Loucy (cell line): ENCODE results near the gene ACSL5.

ENCODE experiments used
- H2AFZ ChIP-seq: fragments of 200-600 bp; sonication (generic); 2 replicates; pipeline ENCODE4 v1.6.0; 2016; ENCODE audit warnings: antibody characterized with exemption, mild to moderate bottlenecking, low read length, moderate library complexity
- H3F3A ChIP-seq: fragments of 200-600 bp; 2 replicates; pipeline ENCODE4 v1.6.0; 2016; ENCODE audit warnings: antibody characterized with exemption, low read depth, mild to moderate bottlenecking
- H3K27me3 ChIP-seq: fragments of 200-600 bp; sonication (generic); 2 replicates; pipeline ENCODE4 v1.6.1; 2014; ENCODE audit warnings: low read length, mild to moderate bottlenecking; ENCODE audit not compliant: insufficient read depth, poor library complexity, severe bottlenecking
- H3K36me3 ChIP-seq: fragments of 200-600 bp; sonication (generic); 2 replicates; pipeline ENCODE4 v1.6.1; 2016; ENCODE audit warnings: low read length; ENCODE audit not compliant: insufficient read depth
- H3K4me1 ChIP-seq: fragments of 200-600 bp; sonication (generic); 2 replicates; pipeline ENCODE4 v1.5.1; 2014; ENCODE audit warnings: low read length, mild to moderate bottlenecking; ENCODE audit not compliant: insufficient read depth, poor library complexity, severe bottlenecking
- H3K4me2 ChIP-seq: fragments of 200-600 bp; sonication (generic); 2 replicates; pipeline ENCODE4 v1.6.0; 2014; ENCODE audit warnings: antibody characterized with exemption, low read length, low read depth, mild to moderate bottlenecking; ENCODE audit not compliant: poor library complexity, severe bottlenecking
- H3K4me3 ChIP-seq: fragments of 200-600 bp; sonication (generic); 2 replicates; pipeline ENCODE4 v1.5.1; 2014; ENCODE audit warnings: low read length, mild to moderate bottlenecking, mixed read lengths; ENCODE audit not compliant: poor library complexity, severe bottlenecking
- H3K79me2 ChIP-seq: fragments of 200-600 bp; sonication (generic); 2 replicates; pipeline ENCODE4 v1.6.1; 2014; ENCODE audit warnings: low read length; ENCODE audit not compliant: insufficient read depth
- H3K9ac ChIP-seq: fragments of 200-600 bp; sonication (generic); 2 replicates; pipeline ENCODE4 v1.6.0; 2014; ENCODE audit warnings: mild to moderate bottlenecking, low read depth, low read length, moderate library complexity; ENCODE audit not compliant: poor library complexity, severe bottlenecking
- H3K9me2 ChIP-seq: fragments of 200-600 bp; sonication (generic); replicated peaks from 2 replicates; pipeline ENCODE4 v1.6.1; 2016; ENCODE audit warnings: low read depth, low read length, mixed read lengths
- H3K9me3 ChIP-seq: fragments of 200-600 bp; sonication (generic); 2 replicates; pipeline ENCODE4 v1.6.1; 2014; ENCODE audit warnings: mild to moderate bottlenecking, antibody characterized with exemption, low read length, low read depth; ENCODE audit not compliant: insufficient read depth
- H4K20me1 ChIP-seq: fragments of 200-600 bp; sonication (generic); 2 replicates; pipeline ENCODE4 v1.6.0; 2014; ENCODE audit warnings: antibody characterized with exemption, low read length, mild to moderate bottlenecking; ENCODE audit not compliant: insufficient read depth, poor library complexity, severe bottlenecking
- EZH2phosphoT487 ChIP-seq: fragments of 200-600 bp; IDR thresholded peaks from 2 replicates; pipeline ENCODE4 v1.6.1; 2018; ENCODE audit warnings: antibody characterized with exemption, mild to moderate bottlenecking, moderate library complexity, borderline replicate concordance
- TF ChIP-seq, protein P1 (sequence below): fragments of 200-600 bp; sonication (generic); conservative IDR thresholded peaks from 2 replicates; pipeline ENCODE4 v1.5.1; 2014; ENCODE audit warnings: mild to moderate bottlenecking, antibody characterized with exemption, low read length

Gene ACSL5

DNA sequence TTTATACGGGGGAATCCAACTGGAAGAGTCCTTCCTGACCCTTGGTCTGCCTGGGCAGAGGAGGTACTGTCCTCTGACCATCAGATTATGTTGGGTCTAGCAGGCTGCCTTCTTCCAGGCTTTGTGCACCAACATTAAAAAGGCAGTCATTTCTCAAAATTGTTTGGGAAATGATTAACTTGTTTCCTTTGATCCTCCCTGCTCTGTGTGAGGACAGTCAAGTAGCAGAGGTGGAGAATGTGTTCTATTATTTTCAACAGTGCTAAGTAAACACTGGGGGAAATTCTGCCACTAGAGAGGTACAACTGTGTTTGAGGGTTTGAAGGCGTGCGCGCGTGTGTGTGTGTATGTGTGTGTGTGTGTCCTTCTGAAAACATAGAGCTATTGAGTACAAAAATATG, 20.6 kb downstream of the ACSL5 start:
- no peaks in the 10 kb centered on the region for H3K9me3 ChIP-seq
- H3K9me2 ChIP-seq: no peaks in the 10 kb centered on the region
- H3K4me1 ChIP-seq: peaks cover 8% of the 10 kb centered on the region

DNA sequence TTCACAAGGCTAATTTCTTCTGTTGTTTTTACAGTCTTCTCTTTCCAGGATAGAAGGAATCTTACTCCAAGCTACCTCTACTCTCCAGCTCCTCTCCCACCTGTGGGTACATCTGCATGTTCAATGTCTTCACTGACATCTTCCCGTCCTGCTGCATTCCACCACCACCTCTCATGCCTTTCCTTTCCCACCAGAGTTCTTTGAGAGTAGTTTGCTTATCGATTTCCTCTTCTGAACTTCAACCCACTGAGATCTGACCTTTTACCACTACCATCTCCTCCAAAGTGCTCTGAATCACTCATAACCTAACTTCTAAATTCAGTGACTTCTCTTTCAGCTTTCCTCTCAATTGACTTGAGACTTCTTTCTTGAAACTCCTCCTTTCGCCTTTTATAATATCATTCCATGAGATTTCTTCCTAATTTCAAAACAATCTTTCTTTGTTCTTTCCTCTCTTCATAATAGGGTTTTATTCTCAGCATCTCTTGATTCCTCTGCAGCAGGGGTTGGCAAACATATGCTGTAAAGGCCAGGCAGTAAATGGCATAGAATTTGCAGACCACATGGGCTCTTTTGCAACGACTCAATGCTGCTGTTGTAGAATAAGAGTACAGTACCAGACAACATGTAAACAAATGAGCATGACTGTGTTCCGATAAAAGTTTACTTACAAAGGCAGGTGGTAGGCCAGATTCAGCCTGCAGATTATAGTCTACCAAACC, 22.1 kb downstream of the ACSL5 start:
- Histone ChIP-seq H2AFZ (no peak overlapping the region), H3K9ac (no peak overlapping the region), H3F3A (no peaks in the 10 kb centered on the region), H3K27me3 (no peaks in the 10 kb centered on the region), H3K4me1 (no peaks in the 10 kb centered on the region), H3K4me2 (no peak overlapping the region), H3K9me2 (no peaks in the 10 kb centered on the region), H4K20me1 (no peaks in the 10 kb centered on the region), H3K36me3 (peaks cover 14% of the 10 kb centered on the region; the same call in 1 of the 2 replicates), H3K9me3 (no peaks in the 10 kb centered on the region), H3K4me3 (no peak overlapping the region), H3K79me2 (no peaks in the 10 kb centered on the region)
- TF ChIP-seq, protein P1, sequence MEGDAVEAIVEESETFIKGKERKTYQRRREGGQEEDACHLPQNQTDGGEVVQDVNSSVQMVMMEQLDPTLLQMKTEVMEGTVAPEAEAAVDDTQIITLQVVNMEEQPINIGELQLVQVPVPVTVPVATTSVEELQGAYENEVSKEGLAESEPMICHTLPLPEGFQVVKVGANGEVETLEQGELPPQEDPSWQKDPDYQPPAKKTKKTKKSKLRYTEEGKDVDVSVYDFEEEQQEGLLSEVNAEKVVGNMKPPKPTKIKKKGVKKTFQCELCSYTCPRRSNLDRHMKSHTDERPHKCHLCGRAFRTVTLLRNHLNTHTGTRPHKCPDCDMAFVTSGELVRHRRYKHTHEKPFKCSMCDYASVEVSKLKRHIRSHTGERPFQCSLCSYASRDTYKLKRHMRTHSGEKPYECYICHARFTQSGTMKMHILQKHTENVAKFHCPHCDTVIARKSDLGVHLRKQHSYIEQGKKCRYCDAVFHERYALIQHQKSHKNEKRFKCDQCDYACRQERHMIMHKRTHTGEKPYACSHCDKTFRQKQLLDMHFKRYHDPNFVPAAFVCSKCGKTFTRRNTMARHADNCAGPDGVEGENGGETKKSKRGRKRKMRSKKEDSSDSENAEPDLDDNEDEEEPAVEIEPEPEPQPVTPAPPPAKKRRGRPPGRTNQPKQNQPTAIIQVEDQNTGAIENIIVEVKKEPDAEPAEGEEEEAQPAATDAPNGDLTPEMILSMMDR: no peak
- TF ChIP-seq EZH2phosphoT487: no peak

More for the DNA sequence above, 20.6 kb downstream of the ACSL5 start:
- no peaks in the 10 kb centered on the region for H3K27me3 ChIP-seq
- H4K20me1 ChIP-seq: no peaks in the 10 kb centered on the region
- H2AFZ ChIP-seq: no peak overlapping the region
- H3K36me3 ChIP-seq: peaks cover 11% of the 10 kb centered on the region; the same call in 1 of the 2 replicates
- no peak overlapping the region for H3K9ac ChIP-seq
- H3F3A ChIP-seq: no peaks in the 10 kb centered on the region
- H3K79me2 ChIP-seq: no peaks in the 10 kb centered on the region
- no peak for TF ChIP-seq EZH2phosphoT487
- TF ChIP-seq, protein P1: no peak
- no peak overlapping the region for H3K4me3 ChIP-seq
- H3K4me2 ChIP-seq: no peak overlapping the region

DNA sequence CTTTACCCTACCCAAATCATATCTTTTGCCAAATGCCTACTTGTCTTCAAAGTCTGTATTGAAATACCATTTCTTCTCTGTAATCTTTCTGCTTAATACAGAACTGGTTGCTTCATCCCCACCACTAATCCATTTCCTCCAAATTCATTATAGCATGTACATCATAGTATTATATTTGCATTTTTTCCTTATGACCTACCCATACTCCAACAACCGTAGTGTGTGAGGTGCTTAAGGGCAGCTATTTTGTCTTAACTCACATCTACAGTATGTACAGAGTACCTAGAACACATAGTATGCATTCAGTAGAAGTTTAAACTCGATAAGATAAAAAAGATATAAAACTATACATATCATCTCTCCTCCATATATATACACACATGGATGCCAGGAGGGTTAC, 23.7 kb downstream of the ACSL5 start:
- Histone ChIP-seq H3K79me2 (no peaks in the 10 kb centered on the region), H3K4me3 (no peak overlapping the region), H3K9ac (no peak overlapping the region), H3K9me3 (no peaks in the 10 kb centered on the region), H2AFZ (no peak overlapping the region), H3K4me2 (no peak overlapping the region), H3K9me2 (no peaks in the 10 kb centered on the region), H3F3A (no peaks in the 10 kb centered on the region), H3K4me1 (no peaks in the 10 kb centered on the region), H4K20me1 (no peaks in the 10 kb centered on the region), H3K27me3 (no peaks in the 10 kb centered on the region), H3K36me3 (peaks cover 15% of the 10 kb centered on the region; the same call in 1 of the 2 replicates)
- TF ChIP-seq, protein P1: no peak
- TF ChIP-seq EZH2phosphoT487: no peak
